ENCODE data around the gene ZNF273. TPM values are rescaled to one million over a fixed set of nuclear protein-coding genes. Genes with fewer than 3 reads are reported as not detected.
"Not testable (repeated sequence)": the region's sequence is repeated elsewhere in the genome, so short reads cannot be mapped to it uniquely, and the experiment has no call there.

The ZNF273 gene
- total RNA-seq, 1 experiment from 2014 or later, result 7.6 TPM

DNA sequence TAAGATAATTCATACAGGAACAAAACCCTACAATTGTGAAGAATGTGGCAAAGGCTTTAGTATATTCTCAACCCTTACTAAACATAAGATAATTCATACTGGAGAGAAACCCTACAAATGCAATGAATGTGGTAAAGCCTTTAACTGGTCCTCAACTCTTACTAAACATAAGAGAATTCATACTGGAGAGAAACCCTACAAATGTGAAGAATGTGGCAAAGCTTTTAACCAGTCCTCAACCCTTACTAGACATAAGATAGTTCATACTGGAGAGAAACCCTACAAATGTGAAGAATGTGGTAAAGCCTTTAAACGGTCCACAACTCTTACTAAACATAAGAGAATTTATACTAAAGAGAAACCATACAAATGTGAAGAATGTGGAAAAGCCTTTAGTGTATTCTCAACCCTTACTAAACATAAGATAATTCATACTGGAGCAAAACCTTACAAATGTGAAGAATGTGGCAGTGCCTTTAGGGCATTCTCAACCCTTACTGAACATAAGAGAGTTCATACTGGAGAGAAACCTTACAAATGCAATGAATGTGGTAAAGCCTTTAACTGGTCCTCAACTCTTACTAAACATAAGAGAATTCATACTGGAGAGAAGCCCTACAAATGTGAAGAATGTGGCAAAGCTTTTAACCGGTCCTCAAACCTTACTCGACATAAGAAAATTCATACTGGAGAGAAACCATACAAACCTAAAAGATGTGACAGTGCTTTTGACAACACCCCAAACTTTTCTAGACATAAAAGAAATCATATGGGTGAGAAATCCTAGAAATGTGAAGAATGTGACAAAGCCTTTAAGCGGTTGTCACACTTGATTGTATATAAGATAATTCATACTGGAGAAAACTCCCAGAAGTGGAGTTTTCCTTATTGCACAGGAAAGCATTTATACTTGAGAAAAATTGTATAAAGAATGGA lies 25.4 kb downstream of the ZNF273 start:
- H4K20me1 ChIP-seq (ENCODE audit: low read length); H3K9ac ChIP-seq (ENCODE audit: low read length); H3K4me1 ChIP-seq (ENCODE audit: insufficient read depth, low read length); ATAC-seq; H3K9me2 ChIP-seq (replicated peaks; ENCODE audit: low read length); H2AFZ ChIP-seq (ENCODE audit: low read length); intact Hi-C loops (cut with micrococcal nuclease); DNase-seq; H3K4me3 ChIP-seq (ENCODE audit: low read length); H3K27me3 ChIP-seq (ENCODE audit: low read length); POLR2A ChIA-PET (ENCODE audit: unreplicated experiment); CTCF ChIA-PET; H3K79me2 ChIP-seq (ENCODE audit: low read length); H3K27ac ChIP-seq (ENCODE audit: low read length); BruUV-seq (replicated peaks); H3K4me2 ChIP-seq (ENCODE audit: low read length); H3F3A ChIP-seq (ENCODE audit: low read length, unreplicated experiment): not testable (repeated sequence)
- Histone ChIP-seq H3K9me3 (ENCODE audit: low read length) (peaks cover 34% of the 10 kb centered on the region), H3K36me3 (ENCODE audit: low read depth, low read length) (peaks cover 58% of the 10 kb centered on the region)

DNA sequence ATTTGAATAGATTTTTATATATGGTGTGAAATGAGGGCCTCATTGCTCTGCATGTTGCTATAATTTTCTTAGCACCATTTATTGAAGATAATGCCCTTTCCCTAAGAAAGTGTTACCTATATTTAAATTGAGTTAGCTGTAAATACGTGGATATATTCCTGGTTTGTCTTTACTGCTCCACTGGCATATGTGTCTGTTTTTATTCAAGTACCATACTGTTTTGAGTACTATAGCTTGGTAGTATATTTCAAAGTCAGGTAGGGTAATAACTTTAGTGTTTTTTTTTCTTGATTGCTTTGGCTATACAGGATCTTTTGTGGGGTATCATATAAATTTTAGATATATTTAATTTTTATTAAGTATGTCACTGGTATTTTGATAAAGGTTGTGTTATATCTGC lies 31.4 kb downstream of the ZNF273 start:
- Histone ChIP-seq H3K4me3 (ENCODE audit: low read length) (no peak overlapping the region), H3K4me1 (ENCODE audit: insufficient read depth, low read length) (no peaks in the 10 kb centered on the region), H3K9me3 (ENCODE audit: low read length) (peaks cover 13% of the 10 kb centered on the region), H4K20me1 (ENCODE audit: low read length) (no peaks in the 10 kb centered on the region), H3K27ac (ENCODE audit: low read length) (no peak overlapping the region), H3K27me3 (ENCODE audit: low read length) (no peaks in the 10 kb centered on the region), H3K36me3 (ENCODE audit: low read depth, low read length) (peaks cover 6% of the 10 kb centered on the region; the same call in 1 of the 2 replicates), H3F3A (ENCODE audit: low read length, unreplicated experiment) (no peaks in the 10 kb centered on the region), H3K9me2 (replicated peaks; ENCODE audit: low read length) (no peaks in the 10 kb centered on the region), H3K4me2 (ENCODE audit: low read length) (no peak overlapping the region), H3K79me2 (ENCODE audit: low read length) (no peaks in the 10 kb centered on the region), H2AFZ (ENCODE audit: low read length) (no peak overlapping the region), H3K9ac (ENCODE audit: low read length) (no peak overlapping the region)
- no peak for TF ChIP-seq EZH2phosphoT487 (IDR thresholded peaks at IDR 0.05; ENCODE audit: borderline replicate concordance, low read length)
- TF ChIP-seq, protein P1, sequence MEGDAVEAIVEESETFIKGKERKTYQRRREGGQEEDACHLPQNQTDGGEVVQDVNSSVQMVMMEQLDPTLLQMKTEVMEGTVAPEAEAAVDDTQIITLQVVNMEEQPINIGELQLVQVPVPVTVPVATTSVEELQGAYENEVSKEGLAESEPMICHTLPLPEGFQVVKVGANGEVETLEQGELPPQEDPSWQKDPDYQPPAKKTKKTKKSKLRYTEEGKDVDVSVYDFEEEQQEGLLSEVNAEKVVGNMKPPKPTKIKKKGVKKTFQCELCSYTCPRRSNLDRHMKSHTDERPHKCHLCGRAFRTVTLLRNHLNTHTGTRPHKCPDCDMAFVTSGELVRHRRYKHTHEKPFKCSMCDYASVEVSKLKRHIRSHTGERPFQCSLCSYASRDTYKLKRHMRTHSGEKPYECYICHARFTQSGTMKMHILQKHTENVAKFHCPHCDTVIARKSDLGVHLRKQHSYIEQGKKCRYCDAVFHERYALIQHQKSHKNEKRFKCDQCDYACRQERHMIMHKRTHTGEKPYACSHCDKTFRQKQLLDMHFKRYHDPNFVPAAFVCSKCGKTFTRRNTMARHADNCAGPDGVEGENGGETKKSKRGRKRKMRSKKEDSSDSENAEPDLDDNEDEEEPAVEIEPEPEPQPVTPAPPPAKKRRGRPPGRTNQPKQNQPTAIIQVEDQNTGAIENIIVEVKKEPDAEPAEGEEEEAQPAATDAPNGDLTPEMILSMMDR (conservative IDR thresholded peaks at IDR 0.05; ENCODE audit: low read depth, low read length), result no peak
- TF ChIP-seq EZH2 (IDR thresholded peaks at IDR 0.05; ENCODE audit: low read length, unreplicated experiment), result no peak
- intact Hi-C loops (cut with micrococcal nuclease), result no loop called here
- DNase-seq, result no peak
- ChIA-PET POLR2A (ENCODE audit: unreplicated experiment) (no interaction called here), CTCF (no interaction called here)
- no peak for ATAC-seq
- BruUV-seq (replicated peaks), result no TSS peak

DNA sequence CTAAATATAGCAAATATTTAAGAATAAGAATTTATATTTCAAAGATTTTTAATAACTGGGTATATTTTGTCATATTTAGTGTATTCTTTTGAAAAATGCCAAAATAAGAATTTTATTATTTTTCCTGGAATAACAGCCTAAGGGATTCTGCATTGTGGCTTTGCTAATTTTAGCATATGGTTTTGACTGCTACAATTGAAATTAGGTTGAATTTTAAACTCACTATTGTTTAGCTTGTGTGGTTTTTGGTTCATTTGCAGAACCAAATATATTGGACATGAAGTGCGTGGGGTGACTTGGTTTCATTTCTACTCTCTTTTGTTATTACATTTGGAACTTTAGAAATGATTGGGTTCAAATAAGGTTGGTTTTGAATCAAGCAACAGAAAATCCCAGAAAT lies 35.5 kb downstream of the ZNF273 start:
- POLR2A ChIA-PET (ENCODE audit: unreplicated experiment), result no interaction called here
- Histone ChIP-seq H3K79me2 (ENCODE audit: low read length) (no peaks in the 10 kb centered on the region), H2AFZ (ENCODE audit: low read length) (no peak overlapping the region), H3K9me2 (replicated peaks; ENCODE audit: low read length) (no peaks in the 10 kb centered on the region), H3K4me2 (ENCODE audit: low read length) (no peak overlapping the region), H4K20me1 (ENCODE audit: low read length) (no peaks in the 10 kb centered on the region), H3F3A (ENCODE audit: low read length, unreplicated experiment) (no peaks in the 10 kb centered on the region), H3K9me3 (ENCODE audit: low read length) (0 out of 2 replicates have a peak, but pooled peaks cover 9% of the 10 kb centered on the region), H3K27ac (ENCODE audit: low read length) (no peak overlapping the region), H3K27me3 (ENCODE audit: low read length) (no peaks in the 10 kb centered on the region), H3K9ac (ENCODE audit: low read length) (no peak overlapping the region), H3K4me3 (ENCODE audit: low read length) (no peak overlapping the region), H3K36me3 (ENCODE audit: low read depth, low read length) (peaks cover 2% of the 10 kb centered on the region; the same call in 1 of the 2 replicates), H3K4me1 (ENCODE audit: insufficient read depth, low read length) (no peaks in the 10 kb centered on the region)
- ATAC-seq (no peak), DNase-seq (no peak)
- CTCF ChIA-PET, result no interaction called here
- intact Hi-C loops (cut with micrococcal nuclease), result no loop called here
- TF ChIP-seq EZH2 (IDR thresholded peaks at IDR 0.05; ENCODE audit: low read length, unreplicated experiment), result no peak
- TF ChIP-seq EZH2phosphoT487 (IDR thresholded peaks at IDR 0.05; ENCODE audit: borderline replicate concordance, low read length), result no peak
- TF ChIP-seq, protein P1 (conservative IDR thresholded peaks at IDR 0.05; ENCODE audit: low read depth, low read length), result no peak
- no TSS peak for BruUV-seq (replicated peaks)

DNA sequence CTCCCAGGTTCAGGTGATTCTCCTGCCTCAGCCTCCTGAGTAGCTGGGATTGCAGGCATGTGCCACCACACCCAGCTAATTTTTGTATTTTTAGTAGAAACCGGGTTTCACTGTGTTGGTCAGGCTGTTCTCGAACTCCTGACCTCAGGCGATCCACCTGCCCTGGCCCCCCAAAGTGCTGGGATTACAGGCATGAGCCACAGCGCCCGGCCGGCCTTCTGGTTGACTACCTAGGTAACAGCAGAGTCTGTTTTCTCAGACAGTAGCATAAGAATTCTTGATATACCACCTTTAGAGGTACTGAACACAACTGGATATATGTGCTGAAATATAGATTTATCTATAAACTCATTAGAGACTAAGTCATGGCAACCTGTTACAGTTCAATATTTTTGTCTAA lies 36.9 kb downstream of the ZNF273 start:
- H3F3A ChIP-seq (ENCODE audit: low read length, unreplicated experiment); H3K4me2 ChIP-seq (ENCODE audit: low read length); H2AFZ ChIP-seq (ENCODE audit: low read length); H3K36me3 ChIP-seq (ENCODE audit: low read depth, low read length); H3K27me3 ChIP-seq (ENCODE audit: low read length); DNase-seq; BruUV-seq (replicated peaks); H3K4me3 ChIP-seq (ENCODE audit: low read length); H4K20me1 ChIP-seq (ENCODE audit: low read length); CTCF ChIA-PET; H3K27ac ChIP-seq (ENCODE audit: low read length); intact Hi-C loops (cut with micrococcal nuclease); H3K9me2 ChIP-seq (replicated peaks; ENCODE audit: low read length); H3K4me1 ChIP-seq (ENCODE audit: insufficient read depth, low read length); ATAC-seq; H3K79me2 ChIP-seq (ENCODE audit: low read length); H3K9ac ChIP-seq (ENCODE audit: low read length); H3K9me3 ChIP-seq (ENCODE audit: low read length): not testable (repeated sequence)
- POLR2A ChIA-PET (ENCODE audit: unreplicated experiment), result interaction anchor here (0.6 kb wide), 1 partner anchor 14 kb away, joined by 4 read pairs; no protein-coding TSS in a partner anchor

All from PC-3 (cell line).